Stimulated activated CD4-positive, alpha-beta T cell treated with anti-CD3 and anti-CD28 coated beads, Interleukin-1b, Interleukin-23, amount 100 ng/mL, for 1 hour (primary cell): Measurements from ENCODE around the gene RIMS1.

Experiments
- DNase-seq, 2 donors: peaks; one replicate each; pipeline ENCODE4 v3.0.0-alpha.2; 2020; ENCODE audit warnings: low read depth in 2 of 2

RIMS1 gene

DNA sequence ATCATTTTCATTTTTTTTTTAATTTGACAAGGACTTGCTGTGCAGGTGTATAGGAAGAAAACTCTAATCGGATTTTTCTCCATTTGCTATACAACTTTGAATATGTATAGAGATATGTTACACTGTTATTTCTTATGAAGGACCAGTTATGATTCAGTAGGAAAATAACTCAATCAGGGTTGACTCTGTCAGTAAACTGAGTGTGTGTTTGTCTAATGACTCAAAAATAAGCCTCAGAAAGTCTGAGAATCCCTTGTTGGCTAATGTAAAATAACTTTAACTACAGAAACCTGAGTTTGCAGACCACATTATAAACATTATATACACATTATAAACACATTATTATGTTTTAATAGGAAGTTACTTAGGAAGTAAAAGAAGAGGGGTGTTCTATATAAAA lies 352.6 kb downstream of the RIMS1 start:
- no peak for DNase-seq

DNA sequence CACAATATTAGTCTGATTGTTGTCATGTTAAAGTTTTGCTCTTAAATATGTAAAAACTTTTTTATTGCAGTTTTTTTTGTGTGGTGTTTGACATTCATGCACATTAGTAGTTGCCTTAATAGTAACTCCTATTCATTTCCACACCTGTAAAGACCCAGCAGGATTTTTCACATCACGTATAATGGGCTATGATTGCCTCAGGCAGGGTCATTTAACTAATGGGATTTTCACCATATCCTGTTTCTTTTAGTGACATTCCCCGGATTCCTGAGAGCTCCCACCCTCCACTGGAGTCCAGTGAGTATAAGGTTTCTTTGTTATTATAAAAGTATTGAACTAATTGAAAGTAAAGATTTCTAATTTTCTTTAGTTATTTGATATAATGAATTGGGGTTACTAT lies 359.2 kb downstream of the RIMS1 start:
- DNase-seq, result no peak

DNA sequence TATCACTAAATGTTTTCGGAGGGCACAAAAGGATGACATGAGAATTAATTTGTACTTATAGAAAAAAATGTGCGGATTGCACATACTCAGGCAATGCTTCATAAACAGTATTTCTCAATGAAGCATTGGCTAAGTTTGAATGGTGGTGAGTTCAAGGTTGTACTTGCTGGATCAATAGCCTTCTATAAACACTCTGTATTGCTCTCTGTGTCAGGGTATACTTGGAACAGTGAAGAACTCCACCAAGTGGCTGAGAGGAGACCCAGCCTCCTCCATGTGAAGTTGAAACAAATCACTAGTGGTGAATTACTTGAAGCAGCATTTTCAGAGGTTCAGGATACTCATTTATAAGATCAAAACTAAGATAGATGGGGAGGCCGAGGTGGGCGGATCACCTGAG lies 360.6 kb downstream of the RIMS1 start:
- DNase-seq, result no peak

DNA sequence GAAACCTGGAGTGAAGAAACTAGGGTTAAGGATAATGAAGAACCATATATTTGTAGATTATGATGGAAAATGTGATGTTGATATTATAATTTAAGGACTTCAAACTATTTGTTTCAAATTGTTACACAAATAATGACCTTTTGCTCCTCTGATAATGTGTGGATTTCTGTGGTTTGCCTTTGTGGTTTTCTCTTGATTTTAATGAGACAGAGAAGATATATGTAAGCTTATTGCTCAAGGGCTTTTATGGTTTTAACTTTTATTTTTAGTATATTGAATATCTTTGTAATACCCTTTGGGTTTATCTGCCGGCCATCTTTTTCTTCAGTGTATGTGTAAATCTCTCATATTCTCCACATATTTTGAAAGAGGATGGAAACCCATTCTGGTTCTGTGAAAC lies 362.3 kb downstream of the RIMS1 start:
- DNase-seq, result no peak

DNA sequence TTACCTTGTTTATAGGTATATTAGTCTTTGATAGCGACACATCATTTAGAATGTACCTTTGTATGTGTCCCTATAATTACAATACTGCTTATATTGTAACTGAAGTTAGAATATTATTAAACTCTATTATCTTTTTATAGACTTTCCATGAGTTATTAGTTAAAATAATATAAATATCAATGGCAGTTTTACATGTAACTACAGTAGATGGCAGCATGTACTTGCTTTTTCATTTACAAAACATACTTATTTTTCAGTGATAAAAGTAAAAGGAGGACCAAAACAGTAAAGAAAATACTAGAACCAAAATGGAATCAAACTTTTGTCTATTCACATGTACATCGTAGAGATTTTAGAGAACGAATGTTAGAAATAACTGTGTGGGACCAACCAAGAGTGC lies 364.3 kb downstream of the RIMS1 start:
- DNase-seq, result no peak

DNA sequence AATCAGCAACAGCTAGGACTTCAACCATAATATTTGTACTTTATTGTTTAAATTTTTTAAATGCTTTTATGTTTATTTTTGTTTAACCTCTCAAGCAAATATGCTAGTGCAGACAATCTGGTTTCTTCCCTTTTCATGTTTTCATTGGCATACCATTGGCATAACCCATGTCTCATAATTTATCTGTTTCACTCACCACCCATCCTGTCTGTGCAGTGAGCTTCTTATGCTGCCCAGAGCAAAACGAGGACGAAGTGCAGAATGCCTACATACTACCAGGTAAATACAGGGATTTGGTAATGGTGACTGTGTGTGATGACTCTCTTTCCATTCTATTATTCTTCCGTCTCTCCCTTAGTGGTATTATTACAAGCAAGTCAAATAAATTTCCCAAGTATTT lies 374.1 kb downstream of the RIMS1 start:
- no peak for DNase-seq

DNA sequence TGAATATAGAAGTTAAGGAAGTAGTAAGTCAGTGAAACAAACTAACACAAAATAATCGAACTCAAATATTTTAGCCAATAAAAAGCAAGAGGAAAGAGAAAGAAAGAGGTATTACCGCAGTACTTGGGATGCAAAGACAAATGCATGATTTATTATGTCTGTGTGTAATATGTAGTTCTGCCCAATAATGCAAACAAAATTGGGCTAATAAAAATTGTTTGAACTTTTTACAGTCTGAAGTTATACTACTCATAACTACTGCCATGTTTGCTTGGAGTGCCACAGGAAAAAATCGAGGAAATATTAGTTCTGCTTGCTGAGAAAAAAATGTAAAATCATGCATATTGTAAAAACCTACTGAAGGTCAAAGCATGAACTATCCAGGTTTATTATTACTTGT lies 375.2 kb downstream of the RIMS1 start:
- DNase-seq, result no peak

DNA sequence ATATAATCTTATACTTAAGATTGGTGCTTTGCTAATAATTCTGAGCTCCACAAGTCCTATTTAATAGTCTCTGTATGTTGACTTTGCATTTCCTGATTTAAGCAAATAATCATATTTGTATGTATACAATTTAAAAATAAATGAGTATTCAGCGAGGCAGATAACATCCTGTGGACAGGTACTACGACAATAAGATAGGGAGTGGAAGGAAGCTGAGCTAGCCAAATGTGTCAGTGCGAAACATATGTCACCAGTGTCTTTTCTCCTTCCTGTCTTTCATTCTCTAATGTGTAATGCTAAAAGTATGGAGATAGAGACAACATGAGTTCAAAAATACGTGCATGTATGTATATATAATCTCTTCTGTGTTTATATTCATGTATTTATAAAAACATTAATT lies 375.9 kb downstream of the RIMS1 start:
- DNase-seq, result no peak

DNA sequence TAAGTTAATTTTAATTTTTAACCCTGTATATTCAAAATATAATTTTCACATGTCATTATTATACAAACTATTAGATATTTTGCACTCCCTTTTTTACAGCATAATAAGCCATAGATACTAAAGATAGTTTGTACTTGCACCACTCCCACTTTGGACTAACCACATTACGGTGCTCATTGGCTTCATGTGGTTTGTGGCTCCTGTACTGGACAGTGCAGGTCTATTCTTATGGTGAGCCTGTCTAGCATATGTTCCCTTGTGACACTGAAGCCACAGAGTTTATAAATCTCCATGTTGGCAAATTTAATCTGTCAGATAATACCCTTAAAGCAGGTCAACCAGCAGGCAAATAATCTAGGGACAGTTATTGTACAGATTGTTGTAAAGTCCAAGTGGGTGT lies 381.1 kb downstream of the RIMS1 start:
- DNase-seq, result no peak

DNA sequence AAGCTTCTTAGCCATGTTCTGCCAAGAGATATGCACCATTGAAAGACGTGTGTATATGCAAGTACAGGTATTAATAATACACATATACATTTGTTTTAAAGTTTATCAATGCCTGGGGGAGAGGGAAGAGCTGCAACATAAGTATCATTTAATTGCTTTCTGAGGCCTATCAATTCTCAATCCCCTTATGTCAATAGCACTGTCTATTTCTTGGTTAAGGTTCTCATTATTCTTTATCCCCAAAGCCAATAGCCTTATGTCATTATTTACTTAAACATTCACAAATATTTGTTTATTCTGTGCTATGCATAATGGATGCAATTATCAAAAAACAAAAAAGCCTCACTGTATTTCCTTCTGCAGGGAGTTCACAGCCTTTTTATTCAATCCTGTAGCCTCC lies 385.2 kb downstream of the RIMS1 start:
- DNase-seq, result no peak

DNA sequence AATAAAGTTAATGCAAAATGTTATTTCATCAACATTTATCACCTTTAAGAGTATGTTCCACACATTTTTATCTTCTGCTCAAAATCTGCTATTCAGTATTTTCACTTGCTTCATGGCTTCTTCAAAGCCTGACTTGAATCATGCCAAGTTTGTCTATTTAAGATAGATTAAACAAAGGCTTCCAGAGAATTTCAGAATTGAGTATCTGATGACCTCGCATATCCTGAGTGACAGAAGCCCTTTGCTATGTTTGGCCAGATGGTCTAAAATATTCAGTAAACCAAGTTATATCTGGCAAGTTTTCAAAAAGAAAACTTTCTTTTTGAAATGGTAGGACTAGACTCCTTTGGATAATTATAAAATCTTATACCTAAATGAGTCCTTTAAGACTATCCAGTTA lies 386.6 kb downstream of the RIMS1 start:
- no peak for DNase-seq

DNA sequence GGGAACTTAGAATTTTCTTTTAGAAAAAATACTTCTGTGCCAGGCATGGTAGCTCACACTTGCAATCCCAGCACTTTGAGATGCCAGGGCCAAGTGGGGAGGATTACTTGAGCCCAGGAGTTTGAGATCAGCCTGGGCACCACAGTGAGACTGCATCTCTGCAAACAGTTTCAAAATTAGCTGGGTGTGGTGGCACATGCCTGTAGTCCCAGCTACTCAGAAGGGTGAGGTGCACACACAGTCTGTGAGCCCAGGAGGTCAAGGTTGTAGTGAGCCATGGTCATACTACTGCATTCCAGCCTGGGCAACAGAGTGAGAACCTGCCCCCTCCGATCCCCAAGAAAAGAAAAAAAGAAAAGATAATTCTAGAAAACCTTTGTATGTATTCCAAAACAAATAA lies 389.5 kb downstream of the RIMS1 start:
- no peak for DNase-seq

DNA sequence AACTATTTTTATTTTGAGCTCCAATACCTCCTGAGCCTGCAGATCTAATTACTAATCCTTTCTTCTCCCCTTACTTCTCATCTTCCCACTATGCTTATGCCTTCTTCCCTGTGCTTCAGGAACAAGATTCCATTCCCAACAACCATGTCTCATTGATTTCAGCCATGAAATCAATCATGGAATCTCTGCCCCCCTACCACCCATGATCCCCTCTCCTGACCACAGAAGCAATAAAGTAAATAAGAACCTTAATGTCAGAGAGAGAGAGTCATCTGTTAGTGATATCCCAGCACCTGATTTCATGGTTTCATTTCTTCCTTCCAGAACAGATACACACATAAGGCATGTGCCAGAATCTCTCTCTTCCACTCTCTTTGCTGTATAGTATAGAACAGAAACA lies 395.9 kb downstream of the RIMS1 start:
- DNase-seq, result no peak

DNA sequence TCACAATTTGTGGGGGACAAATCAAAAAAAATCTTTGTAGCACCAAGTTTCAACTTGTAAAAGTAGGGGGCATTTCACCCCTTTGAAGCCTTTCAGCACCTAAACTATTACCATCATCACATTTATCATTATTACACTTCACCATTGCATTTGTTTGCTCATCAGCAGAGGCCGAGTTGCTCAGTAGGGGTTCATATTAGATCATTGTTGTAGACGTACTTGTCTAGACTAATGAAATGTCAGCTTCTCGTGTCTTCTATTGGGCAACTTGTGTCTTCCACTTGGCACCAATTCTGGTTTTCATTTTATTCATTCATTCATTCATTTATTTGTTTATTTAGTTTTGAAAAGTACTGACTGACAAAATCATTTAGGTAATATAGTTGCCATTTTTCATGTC lies 397.2 kb downstream of the RIMS1 start:
- DNase-seq, result no peak

DNA sequence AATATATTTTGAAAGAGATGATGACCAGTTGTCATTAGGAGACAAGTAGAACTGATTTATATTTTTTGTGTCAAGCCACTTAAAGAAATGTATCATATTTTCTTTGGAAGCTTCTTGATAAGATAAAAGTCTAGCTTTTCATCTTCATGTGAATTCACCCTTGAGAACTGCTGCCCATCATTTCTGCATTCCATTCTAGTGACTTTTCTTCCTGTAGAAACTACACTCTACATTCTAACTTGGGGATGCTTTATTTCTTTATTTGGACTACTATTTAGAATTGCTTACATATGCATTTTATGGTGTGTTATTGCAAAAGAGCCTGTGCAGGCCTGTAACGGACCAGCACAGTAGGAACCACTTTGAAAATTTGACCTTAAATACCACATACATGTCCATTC lies 400.6 kb downstream of the RIMS1 start:
- DNase-seq, result no peak

DNA sequence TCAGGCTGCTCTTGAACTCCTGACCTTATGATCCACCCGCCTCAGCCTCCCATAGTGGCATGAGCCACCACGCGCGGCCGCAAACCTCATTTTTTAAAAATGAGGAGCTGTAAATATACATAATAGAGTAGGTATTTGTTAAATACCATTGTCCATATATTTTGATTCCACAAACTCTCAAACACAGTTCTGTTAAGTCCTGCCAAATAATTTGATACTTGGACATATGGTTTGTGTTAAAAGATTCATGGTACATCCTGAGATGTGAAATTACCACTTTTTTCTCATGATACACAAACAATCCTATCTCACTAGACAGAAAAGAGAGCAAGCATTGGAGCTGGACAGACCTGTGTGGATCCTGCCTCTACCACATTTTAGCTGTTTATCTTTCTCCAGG lies 401.5 kb downstream of the RIMS1 start:
- no peak for DNase-seq

DNA sequence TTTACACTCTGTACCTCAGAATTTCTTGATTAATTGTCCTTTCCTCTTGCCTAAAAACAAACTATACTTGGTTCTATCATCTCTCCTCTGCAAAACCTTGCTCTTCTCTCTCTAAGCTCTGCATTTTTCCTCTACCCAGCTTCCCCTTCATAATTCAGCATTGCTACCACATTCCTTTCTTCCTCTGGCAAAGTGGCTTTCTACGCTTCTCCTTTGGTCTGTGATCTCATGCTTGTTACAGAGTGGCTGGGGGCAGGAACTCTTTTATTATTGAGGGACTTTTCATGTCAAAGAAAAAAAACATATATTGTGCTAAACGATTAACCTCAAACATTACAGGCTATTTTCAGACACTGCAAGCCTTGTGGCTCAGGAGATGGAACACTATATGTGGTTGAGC lies 402.2 kb downstream of the RIMS1 start:
- no peak for DNase-seq

DNA sequence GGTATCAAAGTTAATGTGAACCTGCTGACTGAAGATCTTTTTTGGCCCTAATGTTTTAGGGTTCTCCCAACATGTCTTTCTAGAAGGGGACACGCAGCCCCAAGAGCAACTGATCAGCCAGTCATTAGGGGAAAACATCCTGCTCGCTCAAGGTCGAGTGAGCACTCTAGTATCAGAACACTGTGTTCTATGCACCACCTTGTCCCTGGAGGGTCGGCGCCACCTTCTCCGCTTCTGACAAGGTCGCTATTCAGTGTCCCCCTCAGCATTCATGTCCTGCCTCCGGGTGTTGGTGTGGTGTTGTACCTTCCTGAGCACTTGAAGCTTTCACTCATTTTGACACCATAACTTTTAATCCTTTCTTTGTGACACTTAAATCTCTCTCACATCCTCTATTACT lies 404.3 kb downstream of the RIMS1 start:
- no peak for DNase-seq

DNA sequence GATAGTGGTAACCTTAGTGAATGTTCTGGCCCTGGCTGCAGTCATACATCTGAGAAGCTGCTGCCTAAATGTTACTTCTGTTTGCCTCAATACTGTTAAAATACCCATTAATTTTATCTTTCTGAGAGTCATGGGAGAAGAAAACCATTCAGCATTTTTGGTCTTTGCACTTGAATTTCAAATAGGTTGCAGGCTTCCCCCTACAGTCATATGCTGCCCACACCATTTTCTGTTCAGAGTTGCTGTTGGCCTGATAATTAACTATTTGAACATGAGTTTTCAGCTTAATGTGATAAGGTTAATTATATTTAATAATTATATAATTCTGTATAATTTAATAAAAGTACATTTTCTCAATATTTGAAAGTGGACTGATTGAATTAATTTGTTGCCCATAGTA lies 410.0 kb downstream of the RIMS1 start:
- no peak for DNase-seq

DNA sequence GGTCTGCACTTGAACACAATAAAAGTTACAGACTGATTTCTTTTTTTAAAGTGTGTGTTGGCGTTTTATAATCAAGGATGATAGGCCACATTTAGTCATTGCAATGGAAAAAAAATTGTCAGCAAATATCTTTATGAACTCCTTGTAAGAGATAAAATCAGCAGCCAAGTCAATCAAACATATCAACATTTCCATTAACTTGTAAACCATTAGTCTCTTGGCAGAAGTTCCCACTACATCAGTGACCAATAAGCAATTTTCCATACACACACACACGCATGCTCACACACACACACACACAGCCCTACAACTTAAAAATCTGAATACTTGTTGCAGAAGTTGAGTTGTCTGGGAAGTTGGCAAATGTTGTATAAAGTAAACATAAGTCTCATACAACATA lies 419.6 kb downstream of the RIMS1 start:
- no peak for DNase-seq

DNA sequence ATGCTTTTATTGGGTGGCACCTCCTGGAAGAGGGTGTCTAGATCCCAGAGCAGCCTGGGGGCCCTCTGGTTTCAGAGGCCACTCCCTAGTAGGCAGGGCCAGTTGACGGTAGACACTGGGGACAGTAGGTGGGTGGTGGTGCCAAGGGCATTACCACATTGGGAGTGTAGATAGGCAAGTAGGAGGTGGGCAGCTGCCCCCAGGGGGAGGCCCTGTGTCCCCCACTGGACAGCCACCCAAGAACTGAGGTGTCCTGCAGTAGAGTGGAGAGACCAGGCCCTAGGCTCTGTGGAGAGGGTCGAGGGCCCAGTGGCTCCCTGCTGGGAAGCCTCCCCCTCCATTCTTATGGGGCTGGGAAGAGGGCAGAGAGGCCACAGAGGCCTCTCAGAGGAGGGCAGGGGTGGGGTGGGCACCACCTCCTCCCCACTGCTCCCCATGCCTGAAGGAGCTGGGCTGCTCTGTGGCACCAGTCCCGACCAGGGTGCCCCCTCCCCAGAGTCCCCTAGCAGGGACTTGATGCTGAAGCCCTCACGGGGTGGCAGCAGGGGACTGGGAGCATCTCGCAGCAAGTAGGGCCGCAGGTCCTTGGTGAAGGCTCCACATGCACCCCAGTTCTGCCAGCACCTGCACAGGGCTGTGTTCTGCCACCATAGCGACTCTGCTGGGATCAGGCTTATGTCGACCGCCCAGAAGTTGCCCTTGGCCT lies 430.5 kb downstream of the RIMS1 start:
- no peak for DNase-seq

DNA sequence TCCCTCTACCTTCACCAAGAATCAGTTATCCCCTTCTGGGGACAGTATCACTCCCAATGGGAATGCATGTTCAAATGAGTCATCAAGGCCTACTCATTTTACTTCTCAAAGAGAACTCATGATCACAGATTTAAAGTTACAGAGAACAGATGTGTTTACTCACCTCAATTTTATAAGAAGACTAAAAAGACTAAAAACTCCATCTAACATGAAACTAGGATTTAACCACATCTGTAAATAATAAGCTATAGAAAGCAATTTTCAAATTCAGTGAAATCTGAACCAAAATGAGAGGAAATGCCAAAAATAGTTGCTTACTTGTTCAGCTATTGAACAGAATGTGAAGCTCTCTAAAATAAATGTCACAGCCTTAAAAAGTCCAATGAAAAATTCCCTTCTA lies 435.4 kb downstream of the RIMS1 start:
- no peak for DNase-seq

DNA sequence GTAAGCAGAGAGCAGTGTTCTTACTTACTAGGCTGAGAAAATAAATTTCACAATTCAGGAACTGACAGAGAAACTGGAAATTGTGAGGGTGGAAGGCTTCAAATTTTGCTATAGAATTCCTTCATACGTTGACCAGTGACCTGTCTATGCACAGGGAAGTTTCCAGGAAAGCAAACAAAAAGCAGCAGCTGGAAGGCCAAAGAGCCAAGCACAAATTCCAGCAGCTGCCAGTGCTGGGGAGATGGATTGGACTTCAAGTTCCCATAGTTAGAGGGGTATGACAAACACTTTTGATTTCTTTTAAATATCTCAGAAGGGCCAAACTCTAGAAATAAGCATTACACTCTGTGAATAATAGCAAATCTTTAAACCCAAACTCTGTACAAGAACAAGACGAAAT lies 436.4 kb downstream of the RIMS1 start:
- no peak for DNase-seq

DNA sequence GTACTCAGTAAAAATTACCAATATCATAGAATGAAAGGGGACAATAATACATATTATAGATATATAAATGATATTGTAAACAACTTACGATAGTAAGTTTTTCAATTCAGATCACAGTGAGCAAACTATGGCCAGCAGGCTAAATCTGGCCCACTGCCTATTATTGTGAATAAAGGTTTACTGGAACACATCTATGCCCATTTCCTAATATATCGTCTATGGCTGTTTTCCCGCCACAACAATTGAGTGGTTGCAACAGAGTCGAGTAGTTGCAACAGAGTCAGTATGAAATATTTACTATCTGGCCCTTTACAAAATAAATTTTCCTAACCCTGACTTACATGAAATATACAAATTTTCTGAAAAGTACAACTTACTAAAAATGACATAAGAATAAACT lies 438.2 kb downstream of the RIMS1 start:
- no peak for DNase-seq

DNA sequence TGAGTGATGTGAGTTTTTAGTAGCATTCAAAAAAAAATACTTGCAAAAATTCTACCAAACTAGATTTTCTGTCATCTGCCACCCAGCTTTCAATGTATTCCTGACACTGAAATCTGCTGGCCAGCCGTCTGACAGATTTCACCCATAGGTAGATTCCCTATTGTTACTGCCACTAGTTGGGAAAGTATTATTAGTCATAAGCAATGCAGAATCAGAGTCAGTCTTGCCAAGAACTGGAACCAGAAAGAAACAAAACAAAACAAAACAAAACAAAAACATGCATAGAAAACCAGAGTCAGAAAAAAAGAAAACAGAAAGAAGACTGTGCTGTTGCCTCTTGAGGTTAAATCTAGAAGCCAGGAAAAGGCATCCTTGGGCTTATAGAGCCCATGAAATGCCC lies 442.4 kb downstream of the RIMS1 start:
- DNase-seq, result no peak
